Smooth muscle cell (in vitro differentiated cells): Measurements from ENCODE around the gene CLP1. TPM values are rescaled to one million over a fixed set of nuclear protein-coding genes. Genes with fewer than 3 reads are reported as not detected.

Source experiments
- DNase-seq: peaks from one replicate; lab custom pipeline; 2025; ENCODE audit not compliant: unreplicated experiment; lab: John Stamatoyannopoulos, UW
- H2AFZ ChIP-seq: fragments of 200-600 bp; sonication (generic); 2 replicates; pipeline ENCODE4 v1.6.0; 2016; ENCODE audit warnings: antibody characterized with exemption, low read depth, mild to moderate bottlenecking
- H3F3A ChIP-seq: fragments of 200-600 bp; sonication (generic); 2 replicates; pipeline ENCODE4 v1.6.0; 2017; ENCODE audit warnings: antibody characterized with exemption, low read depth
- H3K27ac ChIP-seq: fragments of 200-600 bp; sonication (generic); 2 replicates; pipeline ENCODE4 v1.5.1; 2016; ENCODE audit warnings: low read depth, mild to moderate bottlenecking
- H3K27me3 ChIP-seq: fragments of 200-600 bp; sonication (generic); 2 replicates; pipeline ENCODE4 v1.6.1; 2016; ENCODE audit warnings: low read depth, mild to moderate bottlenecking
- H3K36me3 ChIP-seq: fragments of 200-600 bp; sonication (generic); 2 replicates; pipeline ENCODE4 v1.5.1; 2016; ENCODE audit warnings: low read depth
- H3K4me1 ChIP-seq: fragments of 200-600 bp; sonication (generic); 2 replicates; pipeline ENCODE4 v1.5.1; 2016; ENCODE audit warnings: low read depth
- H3K4me2 ChIP-seq: fragments of 200-600 bp; sonication (generic); 2 replicates; pipeline ENCODE4 v1.6.0; 2016; ENCODE audit warnings: mild to moderate bottlenecking
- H3K4me3 ChIP-seq: fragments of 200-600 bp; sonication (generic); 2 replicates; pipeline ENCODE4 v1.5.1; 2016; ENCODE audit warnings: mild to moderate bottlenecking
- H3K79me2 ChIP-seq: fragments of 200-600 bp; sonication (generic); 2 replicates; pipeline ENCODE4 v1.6.0; 2016; ENCODE audit warnings: low read depth, mild to moderate bottlenecking
- H3K9ac ChIP-seq: fragments of 200-600 bp; sonication (generic); 2 replicates; pipeline ENCODE4 v1.6.0; 2016; ENCODE audit warnings: low read depth
- H3K9me3 ChIP-seq: fragments of 200-600 bp; sonication (generic); replicated peaks from 2 replicates; pipeline ENCODE4 v1.5.1; 2016; ENCODE audit warnings: low read depth
- H4K20me1 ChIP-seq: fragments of 200-600 bp; sonication (generic); 2 replicates; pipeline ENCODE4 v1.6.0; 2016; ENCODE audit warnings: low read depth
- WGBS: methylation state at CpG from one replicate; pipeline ENCODE4 v1.1.7; 2016; ENCODE audit warnings: low lambda C conversion rate; 5-methylcytosine and 5-hydroxymethylcytosine counted together
- polyA plus RNA-seq: library from polyadenylated mRNA; unstranded; fragments of >200 nt; fragmentation: Nextera tagmentation; extraction: Ambion mirVana; gene quantifications from 2 replicates; pipeline ENCODE4 v1.2.1, GENCODE V29; 2016
- total RNA-seq: library from RNA; depleted of rRNA; stranded (reverse); fragments of >200 nt; gene quantifications from 2 replicates; pipeline ENCODE4 v1.2.3, GENCODE V29; 2014
- TF ChIP-seq, protein P1 (sequence below): fragments of 200-600 bp; sonication (generic); IDR thresholded peaks from 2 replicates; pipeline ENCODE4 v1.5.1; 2017; ENCODE audit warnings: borderline replicate concordance, mild to moderate bottlenecking, antibody characterized with exemption; ENCODE audit not compliant: insufficient read depth, poor library complexity, severe bottlenecking

The CLP1 gene
- 18.3 and 23.0 TPM in 2 replicates for total RNA-seq
- polyA plus RNA-seq = 18.0 and 19.7 TPM in 2 replicates

DNA sequence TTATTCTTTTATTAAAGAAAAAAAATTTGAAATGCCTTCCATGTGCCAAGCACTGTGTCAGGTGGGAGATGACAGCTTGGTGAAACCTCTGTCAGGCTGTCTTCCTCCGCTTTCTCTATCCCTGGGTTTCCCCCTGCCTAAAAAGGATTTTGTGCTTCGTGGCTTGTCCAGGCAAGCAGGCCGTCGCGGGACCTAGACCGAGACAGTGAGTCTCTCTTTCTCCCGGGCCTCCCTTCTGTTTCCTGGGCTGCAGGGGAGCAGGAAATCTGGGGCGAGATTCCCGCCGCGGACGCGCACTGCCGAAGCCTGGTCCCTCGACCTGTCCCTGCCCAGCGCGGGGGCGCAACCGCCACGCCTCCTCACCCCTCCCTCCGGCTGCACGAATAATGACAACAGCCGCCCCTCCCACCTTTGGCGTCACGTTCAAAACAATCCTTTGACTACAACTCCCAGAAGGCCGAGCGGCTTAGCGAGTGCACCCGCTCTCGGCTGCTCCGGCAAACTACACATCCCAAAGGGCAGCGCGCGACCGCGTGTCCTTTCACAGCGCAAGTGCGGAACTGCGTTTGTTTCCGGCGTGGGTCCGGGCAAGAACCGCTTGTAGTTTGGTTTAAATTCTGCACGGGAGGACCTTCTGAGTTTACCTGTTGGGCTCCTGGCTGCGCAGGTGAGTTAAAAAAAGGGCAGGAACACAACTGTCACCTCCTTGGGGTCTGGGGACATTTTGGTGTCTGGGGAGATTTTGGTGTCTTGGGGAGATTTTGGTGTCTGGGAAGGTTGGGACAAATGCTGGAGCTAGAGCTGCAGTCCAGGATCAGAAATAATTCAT is at the start of gene CLP1:
TSS of gene CLP1 (plus strand) at position 569 of the 829 bp plus-strand sequence. CDS start 1,715 bp downstream, outside the sequence.
- H4K20me1 ChIP-seq = no peaks in the 10 kb centered on the region
- peaks cover 20% of the 10 kb centered on the region for H3K79me2 ChIP-seq
- peak within 1 kb of the TSS; percentile 84 for H3K9ac ChIP-seq
- peak within 1 kb of the TSS; percentile 60 for H2AFZ ChIP-seq
- H3K4me1 ChIP-seq = peaks cover 6% of the 10 kb centered on the region
- no peaks in the 10 kb centered on the region for H3K9me3 ChIP-seq
- WGBS = 2% methylated on average over 43 of the region's 45 CpGs
- H3K4me3 ChIP-seq = peak within 1 kb of the TSS; percentile 71
- H3K27me3 ChIP-seq = no peaks in the 10 kb centered on the region
- peak; percentile 94 for DNase-seq
- peak within 1 kb of the TSS; percentile 85 for H3K4me2 ChIP-seq
- H3K36me3 ChIP-seq = peaks cover 11% of the 10 kb centered on the region
- TF ChIP-seq, protein P1, sequence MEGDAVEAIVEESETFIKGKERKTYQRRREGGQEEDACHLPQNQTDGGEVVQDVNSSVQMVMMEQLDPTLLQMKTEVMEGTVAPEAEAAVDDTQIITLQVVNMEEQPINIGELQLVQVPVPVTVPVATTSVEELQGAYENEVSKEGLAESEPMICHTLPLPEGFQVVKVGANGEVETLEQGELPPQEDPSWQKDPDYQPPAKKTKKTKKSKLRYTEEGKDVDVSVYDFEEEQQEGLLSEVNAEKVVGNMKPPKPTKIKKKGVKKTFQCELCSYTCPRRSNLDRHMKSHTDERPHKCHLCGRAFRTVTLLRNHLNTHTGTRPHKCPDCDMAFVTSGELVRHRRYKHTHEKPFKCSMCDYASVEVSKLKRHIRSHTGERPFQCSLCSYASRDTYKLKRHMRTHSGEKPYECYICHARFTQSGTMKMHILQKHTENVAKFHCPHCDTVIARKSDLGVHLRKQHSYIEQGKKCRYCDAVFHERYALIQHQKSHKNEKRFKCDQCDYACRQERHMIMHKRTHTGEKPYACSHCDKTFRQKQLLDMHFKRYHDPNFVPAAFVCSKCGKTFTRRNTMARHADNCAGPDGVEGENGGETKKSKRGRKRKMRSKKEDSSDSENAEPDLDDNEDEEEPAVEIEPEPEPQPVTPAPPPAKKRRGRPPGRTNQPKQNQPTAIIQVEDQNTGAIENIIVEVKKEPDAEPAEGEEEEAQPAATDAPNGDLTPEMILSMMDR = no peak
- peak within 1 kb of the TSS; percentile 90 for H3K27ac ChIP-seq
- no peaks in the 10 kb centered on the region for H3F3A ChIP-seq

DNA sequence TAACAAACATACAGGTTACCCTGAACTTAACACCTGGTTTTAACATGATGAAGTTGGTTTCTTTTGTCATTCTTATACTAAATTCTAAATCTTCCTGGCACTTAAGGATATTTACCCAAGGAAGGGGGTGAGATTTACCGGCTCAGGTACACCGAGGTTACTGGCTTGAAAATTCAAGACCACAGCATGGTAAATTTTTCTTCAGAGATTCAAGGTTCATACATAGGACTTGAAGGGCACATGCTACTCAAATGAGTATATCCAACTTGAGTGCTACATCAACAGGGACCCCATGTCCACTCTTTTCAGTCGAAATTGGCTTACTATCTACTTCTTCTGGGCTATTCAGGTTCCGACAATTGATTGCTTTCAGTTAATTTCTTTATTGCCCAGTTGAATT is 47.4 kb upstream of the CLP1 start:
- no peak for DNase-seq
- H3K4me2 ChIP-seq = no peak overlapping the region
- no peak overlapping the region for H3K4me3 ChIP-seq
- no peak overlapping the region for H2AFZ ChIP-seq
- 90% methylated on average over 4 of the region's 4 CpGs for WGBS
- H3K9me3 ChIP-seq = no peaks in the 10 kb centered on the region
- no peaks in the 10 kb centered on the region for H3K27me3 ChIP-seq
- TF ChIP-seq, protein P1 = no peak
- H3K36me3 ChIP-seq = no peaks in the 10 kb centered on the region
- H3K9ac ChIP-seq = no peak overlapping the region
- H3K27ac ChIP-seq = no peak overlapping the region
- H3F3A ChIP-seq = no peaks in the 10 kb centered on the region
- no peaks in the 10 kb centered on the region for H3K79me2 ChIP-seq
- H3K4me1 ChIP-seq = no peaks in the 10 kb centered on the region
- H4K20me1 ChIP-seq = no peaks in the 10 kb centered on the region

DNA sequence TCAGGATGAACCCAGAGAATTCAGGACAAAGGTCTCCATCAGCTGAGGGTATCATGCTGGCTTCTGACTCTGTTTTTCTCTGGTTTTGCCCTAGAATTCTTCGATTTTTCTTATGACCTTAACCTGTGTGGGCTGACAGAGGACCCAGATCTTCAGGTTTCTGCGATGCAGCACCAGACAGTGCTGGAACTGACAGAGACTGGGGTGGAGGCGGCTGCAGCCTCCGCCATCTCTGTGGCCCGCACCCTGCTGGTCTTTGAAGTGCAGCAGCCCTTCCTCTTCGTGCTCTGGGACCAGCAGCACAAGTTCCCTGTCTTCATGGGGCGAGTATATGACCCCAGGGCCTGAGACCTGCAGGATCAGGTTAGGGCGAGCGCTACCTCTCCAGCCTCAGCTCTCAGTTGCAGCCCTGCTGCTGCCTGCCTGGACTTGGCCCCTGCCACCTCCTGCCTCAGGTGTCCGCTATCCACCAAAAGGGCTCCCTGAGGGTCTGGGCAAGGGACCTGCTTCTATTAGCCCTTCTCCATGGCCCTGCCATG is 43.3 kb upstream of the CLP1 start:
- H3K27ac ChIP-seq = no peak overlapping the region
- H3K4me1 ChIP-seq = no peaks in the 10 kb centered on the region
- 82% methylated on average over 10 of the region's 10 CpGs for WGBS

More for the DNA sequence above, 43.3 kb upstream of the CLP1 start:
- Histone ChIP-seq H3K36me3 (no peaks in the 10 kb centered on the region), H3K4me2 (no peak overlapping the region), H4K20me1 (no peaks in the 10 kb centered on the region), H3K9ac (no peak overlapping the region), H3K4me3 (no peak overlapping the region), H3K27me3 (no peaks in the 10 kb centered on the region), H2AFZ (no peak overlapping the region), H3K9me3 (no peaks in the 10 kb centered on the region), H3K79me2 (no peaks in the 10 kb centered on the region), H3F3A (no peaks in the 10 kb centered on the region)
- TF ChIP-seq, protein P1 = no peak
- DNase-seq = no peak
